NB4 (cell line): Measurements from ENCODE around the gene CHCHD4.

Source experiments
- MYC ChIP-seq: IDR thresholded peaks from 2 replicates; pipeline ENCODE4 v1.6.1; 2011; ENCODE audit warnings: low read depth, low read length
- POLR2A ChIP-seq: IDR thresholded peaks from 2 replicates; pipeline ENCODE4 v1.6.1; 2011; ENCODE audit warnings: mild to moderate bottlenecking; ENCODE audit not compliant: insufficient read length; ENCODE audit errors: extremely low read depth
- TF ChIP-seq, protein P1 (sequence below): IDR thresholded peaks from one replicate; pipeline ENCODE4 v1.5.1; 2012; ENCODE audit warnings: low read depth, low read length

DNA sequence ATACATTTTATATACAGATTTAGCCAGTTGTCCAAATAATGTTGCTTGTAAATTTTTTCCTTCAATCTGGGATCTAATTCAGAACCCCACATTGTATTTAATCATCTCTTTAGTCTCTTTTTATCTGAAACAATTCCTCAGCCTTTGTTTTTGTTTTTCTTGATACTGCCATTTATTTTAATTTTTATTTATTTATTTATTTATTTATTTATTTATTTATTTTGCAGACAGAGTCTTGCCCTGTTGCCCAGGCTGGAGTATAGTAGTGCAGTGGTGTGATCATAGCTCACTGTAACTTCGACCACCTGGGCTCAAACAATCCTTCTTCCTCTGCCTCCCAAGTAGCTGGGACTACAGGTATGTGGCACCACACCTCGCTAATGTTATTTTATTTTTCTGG is 61.5 kb downstream of the CHCHD4 start:
- TF ChIP-seq, protein P1, sequence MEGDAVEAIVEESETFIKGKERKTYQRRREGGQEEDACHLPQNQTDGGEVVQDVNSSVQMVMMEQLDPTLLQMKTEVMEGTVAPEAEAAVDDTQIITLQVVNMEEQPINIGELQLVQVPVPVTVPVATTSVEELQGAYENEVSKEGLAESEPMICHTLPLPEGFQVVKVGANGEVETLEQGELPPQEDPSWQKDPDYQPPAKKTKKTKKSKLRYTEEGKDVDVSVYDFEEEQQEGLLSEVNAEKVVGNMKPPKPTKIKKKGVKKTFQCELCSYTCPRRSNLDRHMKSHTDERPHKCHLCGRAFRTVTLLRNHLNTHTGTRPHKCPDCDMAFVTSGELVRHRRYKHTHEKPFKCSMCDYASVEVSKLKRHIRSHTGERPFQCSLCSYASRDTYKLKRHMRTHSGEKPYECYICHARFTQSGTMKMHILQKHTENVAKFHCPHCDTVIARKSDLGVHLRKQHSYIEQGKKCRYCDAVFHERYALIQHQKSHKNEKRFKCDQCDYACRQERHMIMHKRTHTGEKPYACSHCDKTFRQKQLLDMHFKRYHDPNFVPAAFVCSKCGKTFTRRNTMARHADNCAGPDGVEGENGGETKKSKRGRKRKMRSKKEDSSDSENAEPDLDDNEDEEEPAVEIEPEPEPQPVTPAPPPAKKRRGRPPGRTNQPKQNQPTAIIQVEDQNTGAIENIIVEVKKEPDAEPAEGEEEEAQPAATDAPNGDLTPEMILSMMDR, result no peak
- TF ChIP-seq POLR2A, result no peak
- no peak for TF ChIP-seq MYC
